Activated B cell treated with CpG ODN at 0.5 μM for 24 hours (primary cell): ENCODE results near the gene KDM4C. TPM values are rescaled to one million over a fixed set of nuclear protein-coding genes. Genes with fewer than 3 reads are reported as not detected.
A peak's percentile ranks its signal among the peaks of the same experiment; 100 is the strongest.

Source experiments
- ATAC-seq: fragments of 200-7000 bp; cut with Tn5 transposase; one replicate; pipeline ENCODE4 v1.10.0; 2021; ENCODE audit warnings: low read depth, mild to moderate bottlenecking, moderate library complexity
- CTCF ChIA-PET: fragments of 350-600 bp; sonication (Branson Sonifier 250); formaldehyde crosslinking; loops from one replicate; lab custom pipeline; 2021; ENCODE audit warnings: antibody characterized with exemption; lab: Charles Lee
- POLR2A ChIA-PET: fragments of 350-600 bp; sonication (Branson Sonifier 250); formaldehyde crosslinking; loops from one replicate; lab custom pipeline; 2021; ENCODE audit warnings: antibody characterized with exemption; lab: Charles Lee
- DNase-seq: peaks from one replicate; pipeline ENCODE4 v3.0.0; 2022
- H3K27ac Mint-ChIP-seq: one replicate; pipeline ENCODE4 v1.8.0; 2020; ENCODE audit warnings: mixed read lengths
- H3K27me3 Mint-ChIP-seq: one replicate; pipeline ENCODE4 v1.8.0; 2021; ENCODE audit warnings: mixed read lengths
- H3K36me3 Mint-ChIP-seq: one replicate; pipeline ENCODE4 v1.8.0; 2021; ENCODE audit warnings: low read depth, mixed read lengths
- H3K4me1 Mint-ChIP-seq: one replicate; pipeline ENCODE4 v1.8.0; 2021; ENCODE audit warnings: mixed read lengths
- H3K4me3 Mint-ChIP-seq: one replicate; pipeline ENCODE4 v1.8.0; 2020; ENCODE audit warnings: mild to moderate bottlenecking, mixed read lengths
- H3K9me3 Mint-ChIP-seq: one replicate; pipeline ENCODE4 v1.8.0; 2020; ENCODE audit warnings: mixed read lengths
- intact Hi-C: fragments of 100-400 bp; cut with micrococcal nuclease; formaldehyde crosslinking; loops from one replicate; pipeline ENCODE4 v1.15.1; 2024
- total RNA-seq: library from RNA; stranded (reverse); gene quantifications from 2 replicates; pipeline ENCODE4 v1.2.3, GENCODE V29; 2022
- TF ChIP-seq, protein P1 (sequence below): fragments of 200-600 bp; IDR thresholded peaks from one replicate; pipeline ENCODE4 v1.8.0; 2022; ENCODE audit warnings: antibody characterized with exemption, mild to moderate bottlenecking

The KDM4C gene
- total RNA-seq, 1 donor from 2014 or later, result 113 TPM

DNA sequence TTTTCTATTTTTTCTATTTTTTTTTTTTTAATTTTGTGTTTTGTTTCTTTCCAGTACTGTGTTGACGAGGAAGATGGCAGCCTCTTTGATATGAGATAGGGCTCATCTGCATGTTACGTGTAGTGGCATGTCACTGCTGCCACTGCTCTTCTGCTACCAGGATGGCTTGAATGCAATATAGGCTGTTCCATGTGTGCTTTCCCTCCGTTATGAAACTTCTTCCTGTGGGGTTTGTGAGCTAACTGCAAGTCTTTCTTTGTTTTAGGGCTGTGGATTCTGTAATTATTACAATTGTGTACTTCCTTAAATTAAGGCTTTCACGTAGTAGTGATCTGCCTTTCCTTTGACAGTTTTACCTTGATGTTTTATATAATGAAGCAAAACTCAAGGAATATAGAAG is 184.6 kb downstream of the KDM4C start:
- Mint-ChIP-seq H3K4me1 (peaks cover 13% of the 10 kb centered on the region), H3K4me3 (no peak overlapping the region), H3K27me3 (no peaks in the 10 kb centered on the region), H3K36me3 (peaks cover 50% of the 10 kb centered on the region), H3K27ac (peak overlapping the region; percentile 6), H3K9me3 (no peaks in the 10 kb centered on the region)
- intact Hi-C loops, result no loop called here
- DNase-seq, result no peak
- TF ChIP-seq, protein P1, sequence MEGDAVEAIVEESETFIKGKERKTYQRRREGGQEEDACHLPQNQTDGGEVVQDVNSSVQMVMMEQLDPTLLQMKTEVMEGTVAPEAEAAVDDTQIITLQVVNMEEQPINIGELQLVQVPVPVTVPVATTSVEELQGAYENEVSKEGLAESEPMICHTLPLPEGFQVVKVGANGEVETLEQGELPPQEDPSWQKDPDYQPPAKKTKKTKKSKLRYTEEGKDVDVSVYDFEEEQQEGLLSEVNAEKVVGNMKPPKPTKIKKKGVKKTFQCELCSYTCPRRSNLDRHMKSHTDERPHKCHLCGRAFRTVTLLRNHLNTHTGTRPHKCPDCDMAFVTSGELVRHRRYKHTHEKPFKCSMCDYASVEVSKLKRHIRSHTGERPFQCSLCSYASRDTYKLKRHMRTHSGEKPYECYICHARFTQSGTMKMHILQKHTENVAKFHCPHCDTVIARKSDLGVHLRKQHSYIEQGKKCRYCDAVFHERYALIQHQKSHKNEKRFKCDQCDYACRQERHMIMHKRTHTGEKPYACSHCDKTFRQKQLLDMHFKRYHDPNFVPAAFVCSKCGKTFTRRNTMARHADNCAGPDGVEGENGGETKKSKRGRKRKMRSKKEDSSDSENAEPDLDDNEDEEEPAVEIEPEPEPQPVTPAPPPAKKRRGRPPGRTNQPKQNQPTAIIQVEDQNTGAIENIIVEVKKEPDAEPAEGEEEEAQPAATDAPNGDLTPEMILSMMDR, result no peak
- ChIA-PET CTCF (interaction anchor here (1.1 kb wide), 1 partner anchor 11 kb away, joined by 3 read pairs; no protein-coding TSS in a partner anchor), POLR2A (no interaction called here)
- ATAC-seq, result no peak

DNA sequence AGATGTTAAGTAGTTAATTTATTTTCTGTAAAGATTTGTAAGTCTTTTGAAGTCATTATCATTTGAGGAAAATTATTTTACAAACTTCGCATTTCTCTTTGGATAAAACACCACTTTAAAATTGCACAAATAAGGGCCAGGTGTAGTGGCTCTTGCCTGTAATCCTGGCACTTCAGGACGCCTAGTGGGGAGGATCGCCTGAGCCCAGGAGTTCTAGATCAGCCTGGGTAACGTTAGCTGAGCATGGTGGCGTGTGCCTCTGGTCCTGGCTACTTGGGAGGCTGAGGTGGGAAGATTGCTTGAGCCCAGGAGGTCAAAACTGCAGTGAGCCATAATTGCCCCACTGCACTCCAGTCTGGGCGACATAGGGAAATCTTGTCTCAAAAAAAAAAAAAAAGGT is 185.5 kb downstream of the KDM4C start:
- ATAC-seq, result no peak
- H3K9me3 Mint-ChIP-seq, result no peaks in the 10 kb centered on the region
- intact Hi-C loops, result no loop called here
- H3K27me3 Mint-ChIP-seq, result no peaks in the 10 kb centered on the region
- H3K27ac Mint-ChIP-seq, result no peak overlapping the region
- no peak overlapping the region for H3K4me3 Mint-ChIP-seq
- ChIA-PET CTCF (interaction anchor here (1.1 kb wide), 1 partner anchor 10 kb away, joined by 3 read pairs; no protein-coding TSS in a partner anchor), POLR2A (no interaction called here)
- DNase-seq, result no peak
- TF ChIP-seq, protein P1, result no peak
- peaks cover 18% of the 10 kb centered on the region for H3K4me1 Mint-ChIP-seq
- H3K36me3 Mint-ChIP-seq, result peaks cover 54% of the 10 kb centered on the region

DNA sequence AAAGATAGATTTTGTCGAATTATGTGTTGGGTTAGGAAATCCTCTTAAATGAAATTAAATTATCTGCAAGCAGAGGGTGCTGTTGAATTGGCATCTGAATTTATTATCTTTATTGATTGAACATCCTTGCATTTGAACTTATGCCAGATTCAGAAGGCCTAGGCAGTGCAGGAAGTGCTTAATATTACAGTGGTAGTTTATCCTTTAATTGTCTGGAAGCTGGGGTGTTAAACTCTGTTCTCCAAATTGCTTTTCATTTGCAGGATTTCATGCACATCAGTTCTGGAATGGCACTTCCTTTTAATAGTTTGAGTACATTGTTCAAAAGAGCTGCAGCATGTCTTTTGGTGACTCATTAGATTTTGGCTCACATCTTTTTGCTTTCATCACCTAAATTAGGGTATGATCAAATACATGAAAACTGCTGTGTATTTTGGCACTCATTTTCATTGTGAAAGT is 186.3 kb downstream of the KDM4C start:
- no peak for ATAC-seq
- H3K4me1 Mint-ChIP-seq, result peaks cover 16% of the 10 kb centered on the region

DNA sequence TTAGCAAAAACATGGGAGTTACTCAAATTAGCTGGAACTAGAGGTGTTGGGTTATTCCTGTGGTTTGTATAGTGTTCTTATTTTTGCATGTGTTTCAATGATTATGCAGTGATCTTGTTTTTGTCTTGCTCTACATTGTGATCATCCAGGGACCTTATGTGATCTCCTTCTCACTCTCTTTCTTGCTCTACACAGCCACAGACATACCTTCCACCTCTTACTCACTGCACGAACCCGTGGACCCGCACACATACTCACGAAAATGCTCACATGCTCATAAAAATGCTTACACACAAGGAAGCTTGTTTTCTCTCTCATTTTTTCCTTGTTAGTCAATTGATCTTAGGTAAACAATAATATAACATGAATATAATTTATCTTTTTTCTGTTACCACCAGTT is 187.1 kb downstream of the KDM4C start:
- CTCF ChIA-PET, result no interaction called here
- peaks cover 50% of the 10 kb centered on the region for H3K36me3 Mint-ChIP-seq
- POLR2A ChIA-PET, result interaction anchor here (0.5 to 0.7 kb wide), 2 partner anchors 38 to 259 kb away, joined by 4 to 5 read pairs; no protein-coding TSS in a partner anchor
- H3K27me3 Mint-ChIP-seq, result no peaks in the 10 kb centered on the region
- ATAC-seq (no peak), DNase-seq (no peak)
- peaks cover 16% of the 10 kb centered on the region for H3K4me1 Mint-ChIP-seq
- H3K27ac Mint-ChIP-seq, result no peak overlapping the region
- H3K9me3 Mint-ChIP-seq, result no peaks in the 10 kb centered on the region
- H3K4me3 Mint-ChIP-seq, result no peak overlapping the region
- intact Hi-C loops, result no loop called here
- TF ChIP-seq, protein P1, result no peak

More for the DNA sequence above, 186.3 kb downstream of the KDM4C start:
- TF ChIP-seq, protein P1, result no peak
- Mint-ChIP-seq H3K9me3 (no peaks in the 10 kb centered on the region), H3K27me3 (no peaks in the 10 kb centered on the region), H3K4me3 (no peak overlapping the region), H3K36me3 (peaks cover 52% of the 10 kb centered on the region), H3K27ac (no peak overlapping the region)
- CTCF ChIA-PET, result no interaction called here
- intact Hi-C loops, result no loop called here
- DNase-seq, result no peak
- POLR2A ChIA-PET, result no interaction called here

DNA sequence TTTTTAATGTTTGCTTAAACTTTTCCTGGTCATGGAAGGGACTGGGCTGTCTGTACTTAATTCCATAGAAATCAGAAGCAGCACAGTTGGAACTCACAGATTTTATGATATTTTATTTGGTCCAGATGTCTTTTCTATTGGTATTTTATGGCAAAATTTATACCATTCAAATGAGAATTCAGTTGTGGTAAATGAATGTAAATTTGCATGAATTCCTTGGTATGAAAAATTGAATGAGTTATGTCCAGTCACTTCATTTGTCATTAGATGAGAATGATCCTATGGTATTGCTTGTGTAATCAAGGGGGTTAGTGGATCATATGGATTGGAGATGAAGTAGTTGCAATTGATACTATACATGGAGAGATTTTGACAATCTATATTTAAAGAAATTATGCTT is 188.0 kb downstream of the KDM4C start:
- no peak for ATAC-seq
- TF ChIP-seq, protein P1, result no peak
- H3K27me3 Mint-ChIP-seq, result no peaks in the 10 kb centered on the region
- CTCF ChIA-PET, result no interaction called here
- no peak overlapping the region for H3K4me3 Mint-ChIP-seq
- DNase-seq, result no peak
- no peak overlapping the region for H3K27ac Mint-ChIP-seq
- POLR2A ChIA-PET, result no interaction called here
- H3K36me3 Mint-ChIP-seq, result peaks cover 48% of the 10 kb centered on the region
- peaks cover 19% of the 10 kb centered on the region for H3K4me1 Mint-ChIP-seq
- H3K9me3 Mint-ChIP-seq, result no peaks in the 10 kb centered on the region
- intact Hi-C loops, result no loop called here
